ENCODE measurements around the gene NGEF.
"Not testable (repeated sequence)": the region's sequence is repeated elsewhere in the genome, so short reads cannot be mapped to it uniquely, and the experiment has no call there.

NGEF gene

GRCh38 chr2:233020454-233020853, 7.4 kb upstream of the NGEF start:
- DNase-seq: no peak

GRCh38 chr2:233019610-233020009, 6.6 kb upstream of the NGEF start:
- DNase-seq: not testable (repeated sequence)

GRCh38 chr2:233017947-233018346, 4.9 kb upstream of the NGEF start:
- no peak for DNase-seq

GRCh38 chr2:233015019-233015645, 2.1 kb upstream of the NGEF start:
- no peak for DNase-seq

GRCh38 chr2:233013650-233014049, 594 bp upstream of the NGEF start:
- DNase-seq: no peak

GRCh38 chr2:233012301-233012971, 620 bp downstream of the NGEF start:
- DNase-seq: no peak

- no peak for DNase-seq
These were observed 1.3 kb downstream of the NGEF start for GRCh38 chr2:233011702-233012131.

- DNase-seq: no peak
These were observed 1.8 kb downstream of the NGEF start for GRCh38 chr2:233011268-233011650.

- DNase-seq: no peak
These were observed 2.3 kb downstream of the NGEF start for GRCh38 chr2:233010569-233011267.

- DNase-seq: no peak
These were observed 3.4 kb downstream of the NGEF start for GRCh38 chr2:233009661-233010060.

GRCh38 chr2:233007739-233008138, 5.3 kb downstream of the NGEF start:
- no peak for DNase-seq

GRCh38 chr2:233007270-233007669, 5.8 kb downstream of the NGEF start:
- DNase-seq: no peak

GRCh38 chr2:233006648-233007047, 6.4 kb downstream of the NGEF start:
- DNase-seq: no peak

GRCh38 chr2:233005096-233005495, 8.0 kb downstream of the NGEF start:
- DNase-seq: no peak

- no peak for DNase-seq
These were observed 9.1 kb downstream of the NGEF start for GRCh38 chr2:233003658-233004555.

GRCh38 chr2:233002829-233003657, 10.0 kb downstream of the NGEF start:
- no peak for DNase-seq

GRCh38 chr2:233000886-233001750, 11.9 kb downstream of the NGEF start:
- no peak for DNase-seq

GRCh38 chr2:232999354-232999753, 13.7 kb downstream of the NGEF start:
- DNase-seq: no peak

- DNase-seq: no peak
These were observed 14.4 kb downstream of the NGEF start for GRCh38 chr2:232998666-232998985.

- DNase-seq: no peak
These were observed 15.0 kb downstream of the NGEF start for GRCh38 chr2:232997749-232998665.
